Measurements from ENCODE around the gene LYL1.

The LYL1 gene

GRCh38 chr19:13087795-13088537 lies 14.7 kb downstream of the LYL1 start:
- H3K9ac ChIP-seq (ENCODE audit: insufficient read length), result no peak overlapping the region
- H3K27ac ChIP-seq, result no peak overlapping the region
- H3K9me3 ChIP-seq (ENCODE audit: low read depth, low read length), result no peaks in the 10 kb centered on the region
- H3K36me3 ChIP-seq (ENCODE audit: insufficient read depth, low read length), result no peaks in the 10 kb centered on the region; the same call in 1 of the 2 replicates
- TF ChIP-seq POLR2AphosphoS5 (IDR thresholded peaks at IDR 0.05; ENCODE audit: borderline replicate concordance, low read depth, low read length), result no peak
- TF ChIP-seq EZH2 (IDR thresholded peaks at IDR 0.05), result no peak
- TF ChIP-seq FOXP2 (optimal IDR thresholded peaks at IDR 0.05; ENCODE audit: control extremely low read depth, extremely low read length, insufficient read depth), result no peak
- DNase-seq (ENCODE audit: low read depth, low spot score), result no peak
- no peak overlapping the region for H3K4me3 ChIP-seq

GRCh38 chr19:13087295-13087694 lies 15.4 kb downstream of the LYL1 start:
- no peak overlapping the region for H3K9ac ChIP-seq (ENCODE audit: insufficient read length)
- no peaks in the 10 kb centered on the region for H3K9me3 ChIP-seq (ENCODE audit: low read depth, low read length)
- no peaks in the 10 kb centered on the region; the same call in 1 of the 2 replicates for H3K36me3 ChIP-seq (ENCODE audit: insufficient read depth, low read length)
- DNase-seq (ENCODE audit: low read depth, low spot score), result no peak
- H3K27ac ChIP-seq, result no peak overlapping the region
- no peak overlapping the region for H3K4me3 ChIP-seq
- TF ChIP-seq EZH2 (IDR thresholded peaks at IDR 0.05), result no peak
- TF ChIP-seq POLR2AphosphoS5 (IDR thresholded peaks at IDR 0.05; ENCODE audit: borderline replicate concordance, low read depth, low read length), result no peak
- no peak for TF ChIP-seq FOXP2 (optimal IDR thresholded peaks at IDR 0.05; ENCODE audit: control extremely low read depth, extremely low read length, insufficient read depth)

GRCh38 chr19:13086341-13086740 lies 16.3 kb downstream of the LYL1 start:
- H3K36me3 ChIP-seq (ENCODE audit: insufficient read depth, low read length), result no peaks in the 10 kb centered on the region; the same call in 1 of the 2 replicates
- no peak overlapping the region for H3K27ac ChIP-seq
- no peak overlapping the region for H3K9ac ChIP-seq (ENCODE audit: insufficient read length)
- TF ChIP-seq FOXP2 (optimal IDR thresholded peaks at IDR 0.05; ENCODE audit: control extremely low read depth, extremely low read length, insufficient read depth), result no peak
- TF ChIP-seq EZH2 (IDR thresholded peaks at IDR 0.05), result no peak
- no peak; the same call in 1 of the 2 replicates for TF ChIP-seq POLR2AphosphoS5 (IDR thresholded peaks at IDR 0.05; ENCODE audit: borderline replicate concordance, low read depth, low read length)
- H3K9me3 ChIP-seq (ENCODE audit: low read depth, low read length), result no peaks in the 10 kb centered on the region
- no peak overlapping the region for H3K4me3 ChIP-seq
- no peak for DNase-seq (ENCODE audit: low read depth, low spot score)

GRCh38 chr19:13085666-13086065 lies 17.0 kb downstream of the LYL1 start:
- TF ChIP-seq FOXP2 (optimal IDR thresholded peaks at IDR 0.05; ENCODE audit: control extremely low read depth, extremely low read length, insufficient read depth) (no peak), EZH2 (IDR thresholded peaks at IDR 0.05) (no peak), POLR2AphosphoS5 (IDR thresholded peaks at IDR 0.05; ENCODE audit: borderline replicate concordance, low read depth, low read length) (no peak)

GRCh38 chr19:13083627-13084026 lies 19.0 kb downstream of the LYL1 start:
- H3K36me3 ChIP-seq (ENCODE audit: insufficient read depth, low read length), result peaks cover 4% of the 10 kb centered on the region
- H3K27ac ChIP-seq, result peak overlapping the region; percentile 51; the same call in 1 of the 2 replicates
- no peak for TF ChIP-seq EZH2 (IDR thresholded peaks at IDR 0.05)
- no peak for TF ChIP-seq POLR2AphosphoS5 (IDR thresholded peaks at IDR 0.05; ENCODE audit: borderline replicate concordance, low read depth, low read length)
- TF ChIP-seq FOXP2 (optimal IDR thresholded peaks at IDR 0.05; ENCODE audit: control extremely low read depth, extremely low read length, insufficient read depth), result no peak
- no peak for DNase-seq (ENCODE audit: low read depth, low spot score)
- no peak overlapping the region for H3K4me3 ChIP-seq
- H3K9ac ChIP-seq (ENCODE audit: insufficient read length), result no peak overlapping the region
- no peaks in the 10 kb centered on the region for H3K9me3 ChIP-seq (ENCODE audit: low read depth, low read length)

More at GRCh38 chr19:13085666-13086065, 17.0 kb downstream of the LYL1 start:
- Histone ChIP-seq H3K27ac (no peak overlapping the region), H3K9ac (ENCODE audit: insufficient read length) (no peak overlapping the region), H3K36me3 (ENCODE audit: insufficient read depth, low read length) (no peaks in the 10 kb centered on the region; the same call in 1 of the 2 replicates), H3K9me3 (ENCODE audit: low read depth, low read length) (no peaks in the 10 kb centered on the region), H3K4me3 (no peak overlapping the region)
- DNase-seq (ENCODE audit: low read depth, low spot score), result no peak

GRCh38 chr19:13083008-13083404 lies 19.7 kb downstream of the LYL1 start:
- Histone ChIP-seq H3K4me3 (no peak overlapping the region), H3K9ac (ENCODE audit: insufficient read length) (no peak overlapping the region), H3K27ac (peak overlapping the region; percentile 51; the same call in 1 of the 2 replicates), H3K36me3 (ENCODE audit: insufficient read depth, low read length) (peaks cover 5% of the 10 kb centered on the region), H3K9me3 (ENCODE audit: low read depth, low read length) (no peaks in the 10 kb centered on the region)
- TF ChIP-seq EZH2 (IDR thresholded peaks at IDR 0.05) (no peak), POLR2AphosphoS5 (IDR thresholded peaks at IDR 0.05; ENCODE audit: borderline replicate concordance, low read depth, low read length) (no peak), FOXP2 (optimal IDR thresholded peaks at IDR 0.05; ENCODE audit: control extremely low read depth, extremely low read length, insufficient read depth) (no peak)
- DNase-seq (ENCODE audit: low read depth, low spot score), result no peak

- Histone ChIP-seq H3K36me3 (ENCODE audit: insufficient read depth, low read length) (peaks cover 10% of the 10 kb centered on the region), H3K9ac (ENCODE audit: insufficient read length) (no peak overlapping the region), H3K27ac (peak overlapping the region; percentile 34; the same call in 1 of the 2 replicates), H3K4me3 (no peak overlapping the region), H3K9me3 (ENCODE audit: low read depth, low read length) (no peaks in the 10 kb centered on the region)
- no peak for DNase-seq (ENCODE audit: low read depth, low spot score)
- no peak for TF ChIP-seq POLR2AphosphoS5 (IDR thresholded peaks at IDR 0.05; ENCODE audit: borderline replicate concordance, low read depth, low read length)
- no peak for TF ChIP-seq EZH2 (IDR thresholded peaks at IDR 0.05)
- no peak for TF ChIP-seq FOXP2 (optimal IDR thresholded peaks at IDR 0.05; ENCODE audit: control extremely low read depth, extremely low read length, insufficient read depth)
Measured at GRCh38 chr19:13082192-13083007, 20.3 kb downstream of the LYL1 start.

- no peak for DNase-seq (ENCODE audit: low read depth, low spot score)
- H3K9me3 ChIP-seq (ENCODE audit: low read depth, low read length), result no peaks in the 10 kb centered on the region
- peaks cover 13% of the 10 kb centered on the region for H3K36me3 ChIP-seq (ENCODE audit: insufficient read depth, low read length)
- TF ChIP-seq EZH2 (IDR thresholded peaks at IDR 0.05), result no peak
- no peak for TF ChIP-seq FOXP2 (optimal IDR thresholded peaks at IDR 0.05; ENCODE audit: control extremely low read depth, extremely low read length, insufficient read depth)
- TF ChIP-seq POLR2AphosphoS5 (IDR thresholded peaks at IDR 0.05; ENCODE audit: borderline replicate concordance, low read depth, low read length), result no peak
- peak overlapping the region; percentile 80 for H3K27ac ChIP-seq
- peak overlapping the region; percentile 20 for H3K4me3 ChIP-seq
- H3K9ac ChIP-seq (ENCODE audit: insufficient read length), result peak overlapping the region; percentile 43
Measured at GRCh38 chr19:13079542-13079986, 23.1 kb downstream of the LYL1 start.

Measured in SK-N-MC (cell line).